Stimulated activated CD4-positive, alpha-beta T cell treated with anti-CD3 and anti-CD28 coated beads, Interleukin-2, amount 100 ng/mL, for 24 hours (primary cell): Measurements from ENCODE around the gene HIF3A.

Experiments used
- DNase-seq, 2 donors: peaks; one replicate each; pipeline ENCODE4 v3.0.0-alpha.2; 2020

The HIF3A gene

GRCh38 chr19:46337487-46337886, 40.6 kb downstream of the HIF3A start:
- no peak for DNase-seq

GRCh38 chr19:46339446-46339845, 42.6 kb downstream of the HIF3A start:
- DNase-seq = no peak

- DNase-seq = no peak
These were observed 43.3 kb downstream of the HIF3A start for GRCh38 chr19:46340051-46340659.

- no peak for DNase-seq
These were observed 45.1 kb downstream of the HIF3A start for GRCh38 chr19:46341937-46342336.

GRCh38 chr19:46344363-46344762, 47.5 kb downstream of the HIF3A start:
- no peak for DNase-seq

GRCh38 chr19:46345157-46345556, 48.3 kb downstream of the HIF3A start:
- no peak for DNase-seq

GRCh38 chr19:46346821-46347571, 50.2 kb downstream of the HIF3A start, which contains the start of gene PPP5C:
Gene PPP5C (plus strand): TSS chr19:46347087. CDS start chr19:46347097, 10 bp downstream.
- peak; percentile 90 to 92 for DNase-seq

GRCh38 chr19:46347572-46347883, 50.7 kb downstream of the HIF3A start:
- no peak for DNase-seq

GRCh38 chr19:46347985-46348384, 51.1 kb downstream of the HIF3A start:
- no peak for DNase-seq

- no peak for DNase-seq
These were observed 52.6 kb downstream of the HIF3A start for GRCh38 chr19:46349311-46349993.

GRCh38 chr19:46350029-46350757, 53.4 kb downstream of the HIF3A start:
- peak; percentile 27 to 32 for DNase-seq

- peak; percentile 42 to 45 for DNase-seq
These were observed 53.9 kb downstream of the HIF3A start for GRCh38 chr19:46350758-46351159.

GRCh38 chr19:46351241-46352041, 54.6 kb downstream of the HIF3A start:
- peak; percentile 23 to 26 for DNase-seq

- DNase-seq = no peak
These were observed 57.1 kb downstream of the HIF3A start for GRCh38 chr19:46353730-46354528.

- DNase-seq = peak in 1 of 2 donors; percentile 25
These were observed 58.6 kb downstream of the HIF3A start for GRCh38 chr19:46355234-46356148.

GRCh38 chr19:46356149-46357055, 59.6 kb downstream of the HIF3A start:
- DNase-seq = no peak

- DNase-seq = no peak
These were observed 61.2 kb downstream of the HIF3A start for GRCh38 chr19:46357846-46358583.

- no peak for DNase-seq
These were observed 65.1 kb downstream of the HIF3A start for GRCh38 chr19:46361915-46362314.

- DNase-seq = no peak
These were observed 67.5 kb downstream of the HIF3A start for GRCh38 chr19:46364359-46364758.
